DMS79 (cell line): ENCODE measurements around the gene CACNB4.
"Not testable (repeated sequence)": the region's sequence is repeated elsewhere in the genome, so short reads cannot be mapped to it uniquely, and the experiment has no call there.

Experiments used
- DNase-seq: peaks from one replicate; lab custom pipeline; 2025; lab: John Stamatoyannopoulos, UW

Gene CACNB4

DNA sequence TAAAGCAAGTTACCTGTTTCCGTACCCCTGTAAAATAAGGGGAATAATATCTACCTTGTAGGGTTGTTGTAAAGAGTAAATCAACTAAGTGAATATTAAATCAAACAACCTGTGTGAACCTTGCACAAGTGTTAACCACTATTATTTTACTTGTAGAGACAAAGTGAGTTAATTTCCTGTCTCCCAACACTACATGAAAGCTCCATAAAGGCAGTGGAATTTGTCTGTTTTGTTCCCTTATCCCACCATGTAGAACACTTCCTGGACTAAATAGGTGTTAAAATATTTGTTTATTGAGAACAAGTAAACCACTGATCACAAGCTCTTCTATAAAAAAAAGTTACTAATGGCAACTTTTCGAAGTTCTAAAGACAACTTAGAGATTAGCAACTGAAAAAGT is 274.0 kb downstream of the CACNB4 start:
- DNase-seq = no peak

DNA sequence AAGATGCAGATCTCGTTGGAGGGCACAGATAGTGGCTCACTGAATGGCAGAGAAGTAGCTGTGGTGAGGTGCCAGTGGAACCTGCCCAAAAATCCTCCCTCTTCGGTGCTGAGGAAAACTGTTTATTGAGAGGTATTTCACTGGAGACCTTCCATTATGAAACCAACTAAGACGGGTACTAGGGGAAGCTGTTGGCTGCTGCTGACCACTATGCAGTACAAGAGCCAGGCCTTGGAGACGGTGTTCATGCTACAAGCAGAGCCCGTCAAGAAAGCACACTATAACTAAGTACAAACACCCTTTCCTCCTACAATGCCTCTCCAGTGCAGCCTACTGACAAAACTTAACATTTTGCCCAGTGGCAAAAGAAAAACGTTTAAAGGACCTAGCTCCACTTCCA is 275.2 kb downstream of the CACNB4 start:
- no peak for DNase-seq

DNA sequence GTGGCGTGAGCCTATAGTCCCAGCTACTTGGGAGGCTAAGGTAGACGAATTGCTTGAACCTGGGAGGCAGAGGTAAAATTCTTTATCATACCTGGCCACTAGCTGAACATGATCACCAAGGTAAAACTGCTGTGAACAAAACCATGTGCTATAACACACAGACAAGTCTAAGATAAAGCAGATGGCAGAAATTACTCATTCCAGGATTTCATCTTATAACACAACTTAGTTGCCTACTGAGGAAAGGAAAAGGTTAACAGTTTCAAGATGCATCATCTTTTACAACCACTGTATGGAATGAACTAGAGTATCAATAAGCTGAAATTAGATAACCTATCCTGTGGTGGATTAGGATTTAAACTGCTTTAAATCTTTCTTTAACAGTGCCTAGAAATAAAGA is 278.9 kb downstream of the CACNB4 start:
- no peak for DNase-seq

DNA sequence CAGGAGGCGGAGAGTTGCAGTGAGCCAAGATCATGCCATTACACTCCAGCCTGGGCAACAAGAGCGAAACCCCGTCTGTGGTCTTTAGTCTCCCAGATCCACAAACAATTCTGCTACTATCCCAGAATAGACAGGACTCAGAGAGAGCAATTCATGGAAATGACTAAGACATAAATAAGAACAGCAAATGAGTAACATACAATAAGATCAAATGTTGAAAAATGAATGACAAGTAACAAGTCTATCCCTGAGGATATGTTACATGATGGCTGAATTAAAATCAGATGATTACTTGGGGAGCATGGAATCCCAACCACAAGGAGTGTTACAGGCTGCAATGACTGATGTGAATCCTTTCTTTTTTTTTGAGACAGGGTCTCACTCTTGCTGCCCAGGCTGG is 280.9 kb downstream of the CACNB4 start:
- DNase-seq = no peak

DNA sequence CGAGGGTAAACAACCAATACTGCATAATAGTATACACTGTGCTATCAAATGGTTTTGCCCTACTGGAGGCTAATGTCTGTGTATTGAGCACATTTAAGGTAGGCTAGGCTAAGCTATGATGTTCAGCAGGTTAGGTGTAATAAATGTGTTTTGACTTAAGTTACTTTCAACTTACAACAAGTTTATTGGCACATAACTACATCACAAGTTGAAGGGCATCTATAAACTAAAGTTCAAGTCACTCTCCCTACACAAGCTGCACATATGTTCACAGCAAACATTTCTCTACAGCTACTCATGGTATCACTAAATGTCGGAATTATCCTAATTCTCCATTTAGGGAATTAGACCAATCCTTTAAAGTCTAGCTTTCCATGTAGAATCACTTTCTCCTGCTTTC is 282.0 kb downstream of the CACNB4 start:
- no peak for DNase-seq

DNA sequence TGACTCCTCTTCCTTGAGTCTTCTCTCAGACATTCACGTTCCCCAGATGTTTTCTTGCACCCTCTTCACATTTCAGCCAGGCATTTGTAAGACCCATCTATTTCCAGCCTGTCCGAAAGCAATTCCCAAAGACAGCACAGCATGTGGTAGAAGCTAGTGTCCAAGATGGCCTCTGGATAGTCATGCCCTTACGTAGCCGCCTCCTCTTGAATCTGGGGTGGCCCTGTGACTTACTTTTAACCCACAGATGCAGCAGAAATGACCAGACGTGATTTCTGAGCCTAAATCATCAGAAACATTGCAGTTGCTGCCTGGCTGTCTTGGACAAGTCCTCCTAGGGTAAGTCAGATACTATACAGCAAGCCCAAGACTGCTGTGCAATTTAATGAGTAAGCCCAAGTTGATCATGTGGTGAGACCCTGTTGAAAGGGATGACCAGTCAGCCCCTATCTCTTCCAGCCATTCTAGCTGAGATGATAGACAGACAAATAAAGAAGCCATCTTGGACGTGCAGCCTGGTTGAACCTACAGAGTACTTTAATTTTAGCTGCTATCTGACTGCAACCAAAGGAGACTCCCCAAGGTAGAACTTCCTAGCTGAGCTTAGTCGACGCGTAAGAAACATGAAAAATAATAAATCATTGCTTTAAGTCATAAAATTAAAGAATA is 282.9 kb downstream of the CACNB4 start:
- no peak for DNase-seq

DNA sequence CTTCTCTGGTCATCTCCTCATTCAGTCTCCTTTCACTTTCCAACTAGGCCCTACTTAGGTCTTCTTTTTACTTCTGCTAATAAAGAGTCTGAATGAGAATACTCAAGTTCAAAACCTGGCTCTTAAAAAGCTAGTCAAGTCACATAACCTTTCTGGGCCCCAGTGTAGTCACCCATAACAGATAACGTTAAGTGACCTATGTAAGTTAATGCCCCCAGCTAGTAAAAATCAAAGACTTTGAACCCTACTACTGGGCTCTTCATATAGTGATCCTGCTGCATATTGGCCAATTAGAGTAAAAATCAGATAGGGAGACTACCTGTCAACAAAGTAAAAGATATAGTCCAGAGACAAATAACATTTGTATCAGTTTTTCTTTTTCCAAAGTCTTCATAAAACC is 288.4 kb downstream of the CACNB4 start:
- no peak for DNase-seq

DNA sequence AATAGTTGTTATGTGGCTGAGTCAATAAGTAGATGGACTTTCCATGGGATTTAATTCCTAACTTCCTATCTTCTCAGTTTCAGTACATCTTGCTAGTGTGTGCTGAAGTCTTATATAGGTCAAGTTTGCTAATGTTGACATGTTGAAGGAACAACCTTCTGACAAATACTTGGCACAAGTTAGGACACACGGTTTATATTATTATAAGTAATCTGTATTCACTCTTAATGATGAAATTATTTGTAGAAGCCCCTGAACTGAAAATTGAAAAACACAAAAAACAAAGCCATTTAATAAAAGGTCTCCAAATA is 289.8 kb downstream of the CACNB4 start:
- no peak for DNase-seq

DNA sequence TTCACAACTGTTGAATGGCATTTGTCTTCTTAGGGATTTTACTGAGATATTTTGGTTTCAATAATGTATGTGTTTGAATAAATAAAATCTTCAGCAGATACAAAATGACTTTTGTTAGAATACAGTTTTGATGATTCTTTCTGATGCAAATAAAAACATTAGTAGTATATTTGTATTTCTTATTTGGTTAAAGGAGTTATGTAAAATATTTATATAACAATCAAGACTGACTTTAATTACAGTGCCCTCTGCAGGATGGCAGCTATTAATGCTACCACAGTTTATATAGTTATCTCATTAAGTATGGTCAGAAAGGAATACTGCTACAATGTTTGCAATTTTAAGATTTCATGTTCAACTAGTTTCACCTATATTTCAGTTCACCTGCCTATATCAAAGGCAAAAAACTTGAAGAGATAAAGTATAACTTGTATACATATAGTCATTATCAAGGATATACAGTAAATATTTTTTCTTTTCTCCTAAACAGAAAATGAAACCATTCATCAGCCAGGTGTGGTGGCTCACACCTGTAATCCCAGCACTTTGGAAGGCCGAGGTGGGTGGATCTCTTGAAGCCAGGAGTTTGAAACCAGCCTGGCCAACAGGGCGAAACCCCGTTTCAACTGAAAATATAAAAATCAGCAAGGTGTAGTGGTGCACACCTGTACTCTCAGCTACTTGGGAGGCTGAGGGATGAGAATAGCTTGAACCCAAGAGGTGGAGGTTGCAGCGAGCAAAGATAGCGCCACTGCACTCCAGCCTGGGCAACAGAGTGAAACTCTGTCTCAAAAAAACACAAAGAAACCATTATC is 290.4 kb downstream of the CACNB4 start:
- no peak for DNase-seq

DNA sequence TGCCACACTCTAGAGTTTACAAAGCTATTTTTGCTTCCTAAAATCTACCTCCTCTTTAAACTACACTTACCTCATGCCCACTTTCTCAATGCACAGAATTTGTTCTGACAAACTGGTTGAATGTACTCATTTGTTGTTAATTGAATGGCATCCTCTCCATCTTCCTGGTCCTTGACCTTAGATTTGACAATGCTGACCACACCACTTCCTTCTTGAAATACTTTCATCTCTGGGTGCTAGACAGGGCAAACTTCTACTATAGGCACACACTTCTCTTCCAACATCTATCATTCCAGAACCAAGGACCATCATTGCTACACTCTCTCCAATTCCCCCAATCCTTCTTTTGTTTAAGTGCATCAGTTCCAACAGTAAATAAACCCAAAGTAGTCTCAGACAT is 292.9 kb downstream of the CACNB4 start:
- DNase-seq = no peak

DNA sequence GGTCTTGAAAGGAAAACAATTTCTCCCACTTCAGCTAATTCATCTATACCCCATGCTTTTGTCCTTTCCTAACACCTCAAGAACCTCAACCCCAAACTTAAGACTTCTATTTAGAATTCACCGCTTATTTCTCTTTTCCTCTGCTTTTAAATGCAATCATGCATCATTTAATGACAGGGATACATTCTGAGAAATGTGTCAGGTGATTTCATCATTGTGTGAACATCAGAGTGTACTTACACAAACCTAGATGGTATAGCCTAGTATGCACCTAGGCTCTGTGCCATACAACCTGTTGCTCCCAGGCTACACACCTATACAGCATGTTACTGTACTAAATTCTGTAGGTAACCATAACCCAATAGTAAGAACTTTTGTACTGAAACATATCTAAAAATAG is 293.5 kb downstream of the CACNB4 start:
- DNase-seq = no peak

DNA sequence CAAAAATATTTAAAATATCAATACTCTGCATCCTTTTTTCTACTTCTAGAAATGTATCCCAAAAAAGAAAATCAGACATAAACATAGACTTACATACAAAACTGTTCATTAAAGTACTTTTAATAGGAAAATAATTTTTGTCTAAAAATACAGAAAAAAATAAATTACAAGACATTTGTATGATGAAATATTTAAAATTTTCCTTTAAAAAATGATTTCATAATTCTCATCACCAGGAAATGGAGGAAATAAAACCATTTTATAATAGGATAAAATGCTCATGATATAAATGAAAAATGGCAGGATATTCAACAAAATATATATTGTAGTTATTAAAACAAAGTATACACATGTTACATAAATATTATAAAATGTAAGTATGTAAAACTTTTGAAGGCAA is 295.0 kb downstream of the CACNB4 start:
- no peak for DNase-seq

DNA sequence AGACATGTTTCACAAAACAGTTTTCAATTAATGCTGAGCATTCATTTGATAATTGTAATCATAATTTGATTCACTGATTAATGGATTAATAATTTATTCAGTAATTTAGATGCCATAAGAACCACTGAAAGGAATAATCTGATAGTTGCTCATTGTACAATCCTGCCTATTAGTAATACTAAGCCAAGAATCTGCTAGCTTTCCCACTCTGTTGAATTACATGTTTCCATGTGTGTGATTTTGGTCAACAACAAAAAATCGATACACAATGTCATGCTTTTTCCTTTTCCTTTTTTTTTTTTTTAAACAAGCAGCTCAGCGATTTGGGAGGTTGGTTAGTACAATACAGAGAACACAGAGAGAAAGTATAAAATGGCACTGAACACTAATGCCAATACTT is 296.5 kb downstream of the CACNB4 start:
- no peak for DNase-seq

DNA sequence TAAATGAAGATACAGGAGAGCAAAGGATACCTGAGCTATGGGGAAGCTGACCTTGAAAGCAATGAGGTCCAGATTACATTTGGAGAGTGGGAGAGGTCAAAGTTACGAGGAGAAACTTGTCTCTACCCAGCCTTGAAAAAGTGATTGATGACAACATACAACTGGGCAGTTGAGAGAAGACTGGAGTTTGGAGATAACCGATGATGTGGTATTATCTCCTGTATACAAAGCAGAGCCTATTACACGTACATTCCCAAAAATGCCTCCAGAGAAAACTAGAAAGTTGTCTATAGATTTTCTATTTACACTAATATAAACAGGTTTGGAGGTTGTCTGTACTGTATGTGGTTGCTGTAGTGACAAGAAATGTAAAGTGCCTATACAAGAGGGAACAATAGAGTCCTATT is 299.0 kb downstream of the CACNB4 start:
- DNase-seq = no peak

DNA sequence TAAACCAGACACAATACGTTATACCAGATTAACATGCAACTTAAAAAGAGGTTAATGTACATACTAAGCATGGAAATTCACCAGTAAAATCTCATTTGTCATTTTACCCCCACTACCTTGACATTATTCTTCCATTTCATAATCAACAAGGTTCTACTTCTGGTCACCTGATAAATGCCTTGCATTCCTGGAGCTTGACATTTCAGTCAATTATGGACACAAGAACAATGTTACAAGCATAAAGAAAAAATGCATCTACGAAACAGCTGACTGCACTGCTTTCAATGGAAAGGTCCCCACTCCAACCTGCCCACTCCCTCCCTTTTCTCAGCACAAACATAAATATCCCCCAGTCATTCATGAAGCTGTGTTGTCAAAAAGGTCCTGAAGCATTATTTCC is 302.1 kb downstream of the CACNB4 start:
- no peak for DNase-seq

DNA sequence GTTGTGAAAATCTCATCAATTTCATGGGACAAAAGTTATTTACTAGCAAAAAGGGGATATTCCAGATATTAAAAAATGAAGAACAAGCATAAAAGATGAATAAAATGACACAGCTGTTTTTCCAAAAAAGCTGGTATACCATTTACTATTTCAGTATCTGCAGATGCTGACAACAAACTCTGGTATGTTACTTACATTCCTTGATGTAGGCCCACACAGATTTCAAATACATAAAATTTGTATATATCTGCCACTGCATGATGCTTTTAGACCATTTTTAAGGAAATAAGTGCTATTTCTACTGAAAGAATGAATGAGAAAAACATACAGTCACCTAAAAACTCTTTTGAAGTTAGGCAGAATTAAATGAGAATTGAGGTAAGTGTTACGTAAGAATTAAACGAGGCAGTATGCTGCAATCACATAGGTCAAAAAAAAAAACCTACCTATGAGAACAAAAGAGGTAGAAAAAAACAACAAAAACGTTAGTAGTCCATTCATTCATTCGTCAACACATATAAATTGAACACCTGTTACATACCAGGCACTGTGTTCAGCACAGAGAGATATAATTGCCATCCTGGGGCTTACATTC is 303.1 kb downstream of the CACNB4 start:
- no peak for DNase-seq

DNA sequence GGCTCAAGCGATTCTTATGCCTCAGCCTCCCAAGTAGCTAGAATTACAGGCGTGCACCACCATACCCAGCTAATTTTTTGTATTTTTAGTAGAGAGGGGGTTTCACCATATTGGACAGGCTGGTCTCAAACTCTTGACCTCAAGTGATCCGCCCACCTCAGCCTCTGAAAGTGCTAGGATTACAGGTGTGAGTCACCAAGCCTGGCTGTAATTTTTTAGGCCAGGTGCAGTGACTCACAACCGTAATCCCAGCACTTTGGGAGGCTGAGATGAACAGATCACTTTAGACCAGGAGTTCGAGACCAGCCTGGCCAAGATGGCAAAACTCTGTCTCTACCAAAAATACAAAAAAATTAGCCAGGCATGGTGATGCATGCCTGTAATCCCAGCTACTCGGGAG is 304.4 kb downstream of the CACNB4 start:
- DNase-seq = not testable (repeated sequence)

DNA sequence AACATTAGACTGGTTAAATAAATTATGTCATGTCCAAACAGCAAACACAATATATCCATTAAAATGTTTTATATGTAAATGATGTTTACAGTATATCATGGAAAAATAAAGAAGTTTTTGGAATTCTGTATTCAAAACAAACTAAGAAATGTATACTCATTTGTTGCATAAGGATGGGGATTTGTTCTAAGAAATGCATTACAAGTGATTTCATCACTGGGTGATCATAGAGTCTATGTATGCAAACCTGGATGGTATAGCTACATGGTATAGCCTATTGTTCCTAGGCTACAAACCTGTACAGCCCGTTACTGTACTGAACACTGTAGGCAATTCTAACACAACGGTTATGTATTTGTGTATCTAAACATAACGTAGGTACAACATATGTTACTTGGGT is 305.7 kb downstream of the CACNB4 start:
- no peak for DNase-seq

DNA sequence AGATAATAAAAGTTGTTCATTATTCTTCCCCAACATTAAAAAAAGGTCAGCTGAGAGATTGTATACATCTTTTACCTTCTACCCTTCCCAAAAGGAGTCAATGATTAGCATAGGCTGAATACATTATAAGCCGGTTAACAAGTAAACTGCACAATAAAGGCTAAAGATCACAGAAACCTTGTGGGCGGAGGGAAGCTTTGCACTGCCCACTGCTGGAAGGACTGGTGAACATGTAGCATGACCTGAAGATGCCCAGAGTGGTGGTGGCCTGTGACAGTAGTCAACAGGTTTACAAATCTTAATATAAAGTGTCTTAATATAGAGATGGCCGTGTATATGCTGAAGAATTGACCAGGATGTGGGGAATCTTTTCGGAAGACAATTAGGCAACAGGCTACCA is 306.3 kb downstream of the CACNB4 start:
- DNase-seq = no peak

DNA sequence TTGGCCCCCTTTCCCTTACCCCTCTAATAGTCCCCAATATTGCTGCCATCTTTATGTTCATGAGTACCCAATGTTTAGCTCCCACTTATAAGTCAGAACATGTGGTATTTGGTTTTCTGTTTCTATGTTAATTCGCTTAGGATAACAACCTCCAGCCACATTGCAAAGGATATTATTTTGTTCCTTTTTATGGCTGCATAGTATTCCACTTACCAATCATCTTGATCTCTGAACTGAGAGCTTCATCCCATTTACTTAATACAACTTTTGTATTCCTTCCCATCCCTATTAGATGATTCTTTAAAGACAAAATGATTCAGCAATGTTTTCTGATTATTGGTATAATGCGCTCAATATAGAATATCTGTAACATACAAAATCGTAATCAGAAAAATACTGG is 307.3 kb downstream of the CACNB4 start:
- DNase-seq = no peak

DNA sequence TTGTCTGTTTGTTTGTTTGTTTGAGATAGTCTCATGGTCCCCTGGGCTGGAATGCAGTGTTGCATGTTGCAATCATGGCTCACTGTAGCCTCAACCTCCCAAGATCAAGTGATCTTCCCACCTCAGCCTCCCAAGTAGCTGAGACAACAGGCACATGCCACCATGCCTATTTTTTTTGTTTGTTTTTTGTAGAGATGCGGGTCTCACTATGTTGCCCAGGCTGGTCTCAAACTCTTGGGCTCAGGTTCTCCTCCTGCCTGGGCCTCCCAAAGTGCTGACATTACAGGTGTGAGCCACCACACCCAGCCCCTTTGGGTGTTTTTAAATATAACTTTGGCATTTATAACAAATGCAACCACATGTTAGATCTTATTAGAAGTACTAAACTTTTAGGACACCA is 308.2 kb downstream of the CACNB4 start:
- no peak for DNase-seq

DNA sequence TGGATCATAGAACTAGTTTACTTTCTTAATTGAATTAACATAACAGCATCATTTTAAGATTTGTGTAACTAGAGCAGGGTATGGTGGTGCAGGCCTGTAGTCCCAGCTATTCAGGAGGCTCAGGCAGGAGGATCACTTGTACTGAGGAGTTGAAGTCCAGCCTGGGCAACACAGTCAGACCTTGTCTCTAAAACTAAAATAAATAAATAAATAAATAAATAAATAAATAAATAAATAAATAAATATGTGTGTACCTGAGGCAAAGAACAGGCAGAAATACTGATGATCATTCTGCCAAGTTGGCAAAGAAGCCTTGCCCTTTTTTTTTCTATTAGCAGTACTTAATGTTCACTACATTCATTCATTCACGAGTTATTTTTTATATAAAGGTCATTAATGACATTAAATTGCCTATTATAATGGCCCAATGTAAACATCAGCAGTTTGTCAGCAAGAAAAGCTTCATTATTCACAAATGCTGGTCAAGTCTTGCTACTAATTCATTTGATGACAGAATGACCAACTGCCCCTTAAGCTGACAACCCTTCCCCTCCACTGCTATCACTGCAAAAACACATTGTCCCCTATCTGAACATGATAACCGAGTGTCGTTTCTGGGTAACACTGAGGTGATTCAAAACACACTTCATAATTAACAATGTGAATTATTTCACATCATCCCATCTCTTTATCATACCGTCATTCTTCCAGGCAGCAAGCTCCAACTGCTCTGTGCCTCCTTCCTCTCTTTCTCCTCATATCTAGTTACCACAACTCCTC is 309.6 kb downstream of the CACNB4 start:
- no peak for DNase-seq

DNA sequence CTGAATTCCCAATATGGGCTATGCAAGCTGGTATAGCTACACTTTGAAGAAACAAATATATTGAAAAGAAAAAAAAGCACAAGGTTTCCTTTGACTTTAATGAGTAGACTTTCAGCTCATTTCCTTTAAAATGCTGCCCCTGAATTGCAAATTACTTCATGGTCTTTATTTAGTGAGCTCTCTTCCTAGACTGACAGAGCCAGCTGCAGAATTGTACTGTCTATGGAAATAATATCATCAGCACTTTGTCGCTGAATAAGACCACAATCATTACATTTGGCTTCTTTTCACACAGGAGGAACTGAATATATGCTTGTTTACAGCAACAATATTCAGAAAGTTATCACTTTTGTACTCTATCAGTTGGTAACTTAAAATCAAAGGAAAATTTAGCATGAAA is 312.4 kb downstream of the CACNB4 start:
- no peak for DNase-seq
